ENCODE results near the gene HEATR9. TPM values are rescaled to one million over a fixed set of nuclear protein-coding genes. Genes with fewer than 3 reads are reported as not detected.

The HEATR9 gene
- total and polyA plus RNA-seq, 2 of the 13 experiments (the other 11 are each of a cell fraction or from before 2014, with no cell fraction given), result not detected

DNA sequence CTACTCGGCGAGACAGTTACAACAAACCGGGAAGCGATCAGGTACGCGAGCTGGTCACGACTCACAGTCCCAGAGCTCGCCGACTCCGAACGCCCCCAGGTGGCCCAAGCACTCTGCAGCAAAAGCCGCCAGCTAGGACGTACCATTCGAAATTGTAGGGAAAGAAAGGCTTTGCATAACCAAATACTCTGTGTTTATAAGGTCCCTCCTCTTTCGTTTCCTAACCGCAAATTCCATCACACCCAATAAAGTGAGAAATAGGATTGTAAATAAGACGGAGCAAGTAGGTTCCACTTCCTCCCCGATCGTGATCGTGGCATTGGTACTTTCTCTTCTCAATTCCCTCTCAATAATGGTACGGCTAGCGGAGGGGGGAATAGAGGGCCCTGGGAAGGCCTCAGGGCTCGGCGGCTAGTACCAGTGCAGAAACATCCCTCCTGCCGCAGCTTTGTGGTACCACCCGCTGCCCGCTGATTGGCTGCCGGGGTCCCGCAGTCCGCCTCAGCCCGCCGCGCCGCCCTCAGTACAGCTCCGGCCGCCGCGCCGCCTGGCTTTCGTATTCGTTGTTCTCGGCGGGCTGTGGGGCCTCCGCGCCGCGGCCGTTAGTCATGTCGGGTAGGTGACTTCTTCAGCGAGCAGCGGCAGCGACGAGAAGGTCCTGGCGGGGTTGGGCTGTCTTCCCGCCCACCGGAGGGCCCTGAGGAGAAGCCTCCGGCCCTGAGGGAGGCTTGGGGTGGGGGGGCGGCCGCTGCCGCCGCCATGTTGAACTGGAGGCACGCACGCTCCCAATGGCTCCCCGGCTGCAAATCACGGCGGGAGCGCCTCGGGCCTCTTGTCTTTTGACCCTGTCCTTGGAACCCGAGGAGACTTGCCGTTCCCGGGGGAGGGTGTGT is 59.5 kb downstream of the HEATR9 start, which contains the start of gene TAF15 (continued):
- peak; percentile 71; the same call in 1 of the 2 replicates for TF ChIP-seq NFIC (IDR thresholded peaks at IDR 0.05; ENCODE audit: low read length)
- TF ChIP-seq, protein P1, sequence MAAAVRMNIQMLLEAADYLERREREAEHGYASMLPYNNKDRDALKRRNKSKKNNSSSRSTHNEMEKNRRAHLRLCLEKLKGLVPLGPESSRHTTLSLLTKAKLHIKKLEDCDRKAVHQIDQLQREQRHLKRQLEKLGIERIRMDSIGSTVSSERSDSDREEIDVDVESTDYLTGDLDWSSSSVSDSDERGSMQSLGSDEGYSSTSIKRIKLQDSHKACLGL (CRISPR knock-in tag; IDR thresholded peaks at IDR 0.05), result peak; percentile 32; the same call in 1 of the 2 replicates
- TF ChIP-seq FOXO1 (CRISPR knock-in tag; IDR thresholded peaks at IDR 0.05), result peak; percentile 51; the same call in 1 of the 2 replicates
- TF ChIP-seq ZSCAN29 (CRISPR knock-in tag; conservative IDR thresholded peaks at IDR 0.05), result no peak
- peak; percentile 67; the same call in 1 of the 2 replicates for TF ChIP-seq TBX2 (CRISPR knock-in tag; IDR thresholded peaks at IDR 0.05; ENCODE audit: borderline replicate concordance)
- peak; percentile 81 for TF ChIP-seq HOXA9 (CRISPR knock-in tag; IDR thresholded peaks at IDR 0.05; ENCODE audit: borderline replicate concordance)
- no peak for TF ChIP-seq ARNTL (CRISPR knock-in tag; IDR thresholded peaks at IDR 0.05)
- peak; percentile 100 for TF ChIP-seq RBFOX2 (IDR thresholded peaks at IDR 0.05; ENCODE audit: low read depth, low read length)
- no peak for TF ChIP-seq HDAC2 (CRISPR knock-in tag; IDR thresholded peaks at IDR 0.05)
- TF ChIP-seq, protein P2, sequence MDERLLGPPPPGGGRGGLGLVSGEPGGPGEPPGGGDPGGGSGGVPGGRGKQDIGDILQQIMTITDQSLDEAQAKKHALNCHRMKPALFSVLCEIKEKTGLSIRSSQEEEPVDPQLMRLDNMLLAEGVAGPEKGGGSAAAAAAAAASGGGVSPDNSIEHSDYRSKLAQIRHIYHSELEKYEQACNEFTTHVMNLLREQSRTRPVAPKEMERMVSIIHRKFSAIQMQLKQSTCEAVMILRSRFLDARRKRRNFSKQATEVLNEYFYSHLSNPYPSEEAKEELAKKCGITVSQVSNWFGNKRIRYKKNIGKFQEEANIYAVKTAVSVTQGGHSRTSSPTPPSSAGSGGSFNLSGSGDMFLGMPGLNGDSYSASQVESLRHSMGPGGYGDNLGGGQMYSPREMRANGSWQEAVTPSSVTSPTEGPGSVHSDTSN (CRISPR knock-in tag; IDR thresholded peaks at IDR 0.05), result no peak
- TF ChIP-seq SNAI1 (CRISPR knock-in tag; IDR thresholded peaks at IDR 0.05; ENCODE audit: borderline replicate concordance), result no peak
- no peak for TF ChIP-seq RCOR2 (CRISPR knock-in tag; IDR thresholded peaks at IDR 0.05)
- peak; percentile 83; the same call in 1 of the 2 replicates for TF ChIP-seq ZNF782 (CRISPR knock-in tag; IDR thresholded peaks at IDR 0.05; ENCODE audit: borderline replicate concordance)
- no peak for TF ChIP-seq KLF6 (CRISPR knock-in tag; IDR thresholded peaks at IDR 0.05)
- peak; percentile 91; the same call in 1 of the 2 replicates for TF ChIP-seq ZNF790 (CRISPR knock-in tag; IDR thresholded peaks at IDR 0.05; ENCODE audit: borderline replicate concordance)
- TF ChIP-seq, protein P3, sequence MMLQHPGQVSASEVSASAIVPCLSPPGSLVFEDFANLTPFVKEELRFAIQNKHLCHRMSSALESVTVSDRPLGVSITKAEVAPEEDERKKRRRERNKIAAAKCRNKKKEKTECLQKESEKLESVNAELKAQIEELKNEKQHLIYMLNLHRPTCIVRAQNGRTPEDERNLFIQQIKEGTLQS (CRISPR knock-in tag; IDR thresholded peaks at IDR 0.05), result no peak
- TF ChIP-seq GATAD2A (CRISPR knock-in tag; IDR thresholded peaks at IDR 0.05), result 0 out of 2 replicates have a peak, but pooled peaks have one; percentile 7
- peak; percentile 71 for TF ChIP-seq GFI1 (CRISPR knock-in tag; IDR thresholded peaks at IDR 0.05; ENCODE audit: borderline replicate concordance)
- TF ChIP-seq, protein P4, sequence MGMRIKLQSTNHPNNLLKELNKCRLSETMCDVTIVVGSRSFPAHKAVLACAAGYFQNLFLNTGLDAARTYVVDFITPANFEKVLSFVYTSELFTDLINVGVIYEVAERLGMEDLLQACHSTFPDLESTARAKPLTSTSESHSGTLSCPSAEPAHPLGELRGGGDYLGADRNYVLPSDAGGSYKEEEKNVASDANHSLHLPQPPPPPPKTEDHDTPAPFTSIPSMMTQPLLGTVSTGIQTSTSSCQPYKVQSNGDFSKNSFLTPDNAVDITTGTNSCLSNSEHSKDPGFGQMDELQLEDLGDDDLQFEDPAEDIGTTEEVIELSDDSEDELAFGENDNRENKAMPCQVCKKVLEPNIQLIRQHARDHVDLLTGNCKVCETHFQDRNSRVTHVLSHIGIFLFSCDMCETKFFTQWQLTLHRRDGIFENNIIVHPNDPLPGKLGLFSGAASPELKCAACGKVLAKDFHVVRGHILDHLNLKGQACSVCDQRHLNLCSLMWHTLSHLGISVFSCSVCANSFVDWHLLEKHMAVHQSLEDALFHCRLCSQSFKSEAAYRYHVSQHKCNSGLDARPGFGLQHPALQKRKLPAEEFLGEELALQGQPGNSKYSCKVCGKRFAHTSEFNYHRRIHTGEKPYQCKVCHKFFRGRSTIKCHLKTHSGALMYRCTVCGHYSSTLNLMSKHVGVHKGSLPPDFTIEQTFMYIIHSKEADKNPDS (CRISPR knock-in tag; IDR thresholded peaks at IDR 0.05), result no peak
- 0 out of 2 replicates have a peak, but pooled peaks have one; percentile 71 for TF ChIP-seq ZNF136 (CRISPR knock-in tag; IDR thresholded peaks at IDR 0.05; ENCODE audit: low read depth)
- no peak for TF ChIP-seq SMARCC2 (IDR thresholded peaks at IDR 0.05)
- TF ChIP-seq, protein P5, sequence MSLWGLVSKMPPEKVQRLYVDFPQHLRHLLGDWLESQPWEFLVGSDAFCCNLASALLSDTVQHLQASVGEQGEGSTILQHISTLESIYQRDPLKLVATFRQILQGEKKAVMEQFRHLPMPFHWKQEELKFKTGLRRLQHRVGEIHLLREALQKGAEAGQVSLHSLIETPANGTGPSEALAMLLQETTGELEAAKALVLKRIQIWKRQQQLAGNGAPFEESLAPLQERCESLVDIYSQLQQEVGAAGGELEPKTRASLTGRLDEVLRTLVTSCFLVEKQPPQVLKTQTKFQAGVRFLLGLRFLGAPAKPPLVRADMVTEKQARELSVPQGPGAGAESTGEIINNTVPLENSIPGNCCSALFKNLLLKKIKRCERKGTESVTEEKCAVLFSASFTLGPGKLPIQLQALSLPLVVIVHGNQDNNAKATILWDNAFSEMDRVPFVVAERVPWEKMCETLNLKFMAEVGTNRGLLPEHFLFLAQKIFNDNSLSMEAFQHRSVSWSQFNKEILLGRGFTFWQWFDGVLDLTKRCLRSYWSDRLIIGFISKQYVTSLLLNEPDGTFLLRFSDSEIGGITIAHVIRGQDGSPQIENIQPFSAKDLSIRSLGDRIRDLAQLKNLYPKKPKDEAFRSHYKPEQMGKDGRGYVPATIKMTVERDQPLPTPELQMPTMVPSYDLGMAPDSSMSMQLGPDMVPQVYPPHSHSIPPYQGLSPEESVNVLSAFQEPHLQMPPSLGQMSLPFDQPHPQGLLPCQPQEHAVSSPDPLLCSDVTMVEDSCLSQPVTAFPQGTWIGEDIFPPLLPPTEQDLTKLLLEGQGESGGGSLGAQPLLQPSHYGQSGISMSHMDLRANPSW (CRISPR knock-in tag; IDR thresholded peaks at IDR 0.05; ENCODE audit: borderline replicate concordance), result no peak; the same call in 1 of the 2 replicates
- TF ChIP-seq RFXAP (CRISPR knock-in tag; IDR thresholded peaks at IDR 0.05; ENCODE audit: borderline replicate concordance), result peak; percentile 75; the same call in 1 of the 2 replicates

Data from HepG2 (cell line).